GM21367 (cell line): ENCODE data around the gene NOTUM.

Source experiments
- ATAC-seq: cut with Tn5 transposase; IDR thresholded peaks from one replicate; pipeline ENCODE4 v1.9.1; 2021; ENCODE audit not compliant: unreplicated experiment

The NOTUM gene

GRCh38 chr17:81912441-81913309, 48.3 kb downstream of the NOTUM start:
- no peak for ATAC-seq

GRCh38 chr17:81911969-81912368, 49.0 kb downstream of the NOTUM start:
- ATAC-seq = no peak

GRCh38 chr17:81911277-81911961, 49.6 kb downstream of the NOTUM start, which contains the start of gene PCYT2:
TSS of gene PCYT2 (minus strand) at chr17:81911399. CDS start at chr17:81911355, 44 bp downstream.
- ATAC-seq = peak; percentile 56

GRCh38 chr17:81910840-81911276, 50.1 kb downstream of the NOTUM start:
- ATAC-seq = no peak

GRCh38 chr17:81909966-81910839, 50.8 kb downstream of the NOTUM start:
- no peak for ATAC-seq

- no peak for ATAC-seq
Measured at GRCh38 chr17:81909231-81909630, 51.8 kb downstream of the NOTUM start.

GRCh38 chr17:81908793-81909192, 52.2 kb downstream of the NOTUM start:
- ATAC-seq = no peak

- no peak for ATAC-seq
Measured at GRCh38 chr17:81907219-81908145, 53.5 kb downstream of the NOTUM start.

- ATAC-seq = no peak
Measured at GRCh38 chr17:81906476-81907218, 54.3 kb downstream of the NOTUM start.

GRCh38 chr17:81905993-81906392, 55.0 kb downstream of the NOTUM start:
- ATAC-seq = no peak

- ATAC-seq = no peak
Measured at GRCh38 chr17:81905424-81905875, 55.5 kb downstream of the NOTUM start.

GRCh38 chr17:81904600-81905423, 56.2 kb downstream of the NOTUM start:
- ATAC-seq = no peak

GRCh38 chr17:81903896-81904599, 56.9 kb downstream of the NOTUM start:
- ATAC-seq = no peak

GRCh38 chr17:81903415-81903831, 57.6 kb downstream of the NOTUM start:
- no peak for ATAC-seq

- no peak for ATAC-seq
Measured at GRCh38 chr17:81902653-81903414, 58.2 kb downstream of the NOTUM start.
